ENCODE results near the gene LIPT2.

Gene LIPT2

GRCh38 chr11:74524978-74525377 is 31.5 kb upstream of the LIPT2 start:
- H3K36me3 ChIP-seq (replicated peaks; ENCODE audit: insufficient read depth, low read length) = no peaks in the 10 kb centered on the region
- no peaks in the 10 kb centered on the region for H3K4me1 ChIP-seq (ENCODE audit: low read length)
- TF ChIP-seq EZH2phosphoT487 (IDR thresholded peaks at IDR 0.05; ENCODE audit: low read length) = no peak
- no peak for TF ChIP-seq CTCF (IDR thresholded peaks at IDR 0.05; ENCODE audit: low read length)
- TF ChIP-seq EZH2 (optimal IDR thresholded peaks at IDR 0.05; ENCODE audit: low read depth, low read length) = no peak

GRCh38 chr11:74524501-74524900 is 31.0 kb upstream of the LIPT2 start:
- Histone ChIP-seq H3K9ac (ENCODE audit: low read length) (no peak overlapping the region), H2AFZ (ENCODE audit: low read length) (no peak overlapping the region), H3F3A (ENCODE audit: insufficient read depth, low read length) (no peaks in the 10 kb centered on the region), H3K27me3 (replicated peaks; ENCODE audit: insufficient read depth, low read length) (no peaks in the 10 kb centered on the region), H3K9me2 (replicated peaks; ENCODE audit: insufficient read depth, low read length) (no peaks in the 10 kb centered on the region), H3K9me3 (replicated peaks; ENCODE audit: insufficient read depth, low read length) (no peaks in the 10 kb centered on the region), H3K27ac (ENCODE audit: low read length) (no peak overlapping the region), H3K4me3 (ENCODE audit: low read length) (no peak overlapping the region), H3K79me2 (ENCODE audit: low read length) (no peaks in the 10 kb centered on the region), H4K20me1 (ENCODE audit: insufficient read depth, low read length) (no peaks in the 10 kb centered on the region), H3K4me2 (ENCODE audit: low read depth, low read length) (no peak overlapping the region), H3K36me3 (replicated peaks; ENCODE audit: insufficient read depth, low read length) (no peaks in the 10 kb centered on the region), H3K4me1 (ENCODE audit: low read length) (no peaks in the 10 kb centered on the region)
- TF ChIP-seq CTCF (IDR thresholded peaks at IDR 0.05; ENCODE audit: low read length) = no peak
- no peak for TF ChIP-seq EZH2phosphoT487 (IDR thresholded peaks at IDR 0.05; ENCODE audit: low read length)
- TF ChIP-seq EZH2 (optimal IDR thresholded peaks at IDR 0.05; ENCODE audit: low read depth, low read length) = no peak
- no peak for DNase-seq

More at GRCh38 chr11:74524978-74525377, 31.5 kb upstream of the LIPT2 start:
- Histone ChIP-seq H3K27me3 (replicated peaks; ENCODE audit: insufficient read depth, low read length) (no peaks in the 10 kb centered on the region), H3K9me3 (replicated peaks; ENCODE audit: insufficient read depth, low read length) (no peaks in the 10 kb centered on the region), H3K4me3 (ENCODE audit: low read length) (no peak overlapping the region), H3K9ac (ENCODE audit: low read length) (no peak overlapping the region), H3K27ac (ENCODE audit: low read length) (no peak overlapping the region), H3F3A (ENCODE audit: insufficient read depth, low read length) (no peaks in the 10 kb centered on the region), H2AFZ (ENCODE audit: low read length) (no peak overlapping the region), H3K9me2 (replicated peaks; ENCODE audit: insufficient read depth, low read length) (no peaks in the 10 kb centered on the region), H3K4me2 (ENCODE audit: low read depth, low read length) (no peak overlapping the region), H4K20me1 (ENCODE audit: insufficient read depth, low read length) (no peaks in the 10 kb centered on the region), H3K79me2 (ENCODE audit: low read length) (no peaks in the 10 kb centered on the region)
- no peak for DNase-seq

DNA sequence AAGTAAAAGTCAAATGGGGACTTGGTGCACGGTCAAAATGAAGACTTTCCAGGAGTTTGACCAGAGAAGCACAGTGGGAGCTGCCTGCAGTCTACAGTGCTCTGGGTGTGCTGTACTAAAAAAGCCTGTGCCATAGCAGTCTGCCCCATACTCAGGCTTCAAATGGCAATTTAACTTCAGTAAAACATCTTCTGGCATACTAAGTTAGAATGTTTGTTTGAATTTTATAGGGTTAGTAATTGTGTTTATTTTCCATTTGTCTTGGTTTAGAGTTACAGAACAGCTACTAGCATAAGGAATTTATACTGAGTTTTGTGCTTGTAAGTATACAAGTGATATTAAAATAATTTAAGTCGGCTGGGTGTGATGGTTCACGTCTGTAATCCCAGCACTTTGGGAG is 29.3 kb upstream of the LIPT2 start:
- no peaks in the 10 kb centered on the region for H3K4me1 ChIP-seq (ENCODE audit: low read length)
- H3K27ac ChIP-seq (ENCODE audit: low read length) = no peak overlapping the region
- H3K4me2 ChIP-seq (ENCODE audit: low read depth, low read length) = no peak overlapping the region
- no peak for DNase-seq
- no peak overlapping the region for H3K4me3 ChIP-seq (ENCODE audit: low read length)
- no peaks in the 10 kb centered on the region for H3K9me2 ChIP-seq (replicated peaks; ENCODE audit: insufficient read depth, low read length)
- TF ChIP-seq EZH2phosphoT487 (IDR thresholded peaks at IDR 0.05; ENCODE audit: low read length) (no peak), CTCF (IDR thresholded peaks at IDR 0.05; ENCODE audit: low read length) (no peak), EZH2 (optimal IDR thresholded peaks at IDR 0.05; ENCODE audit: low read depth, low read length) (no peak)
- H2AFZ ChIP-seq (ENCODE audit: low read length) = no peak overlapping the region
- no peaks in the 10 kb centered on the region for H3K9me3 ChIP-seq (replicated peaks; ENCODE audit: insufficient read depth, low read length)
- no peaks in the 10 kb centered on the region for H4K20me1 ChIP-seq (ENCODE audit: insufficient read depth, low read length)
- H3K36me3 ChIP-seq (replicated peaks; ENCODE audit: insufficient read depth, low read length) = no peaks in the 10 kb centered on the region
- no peaks in the 10 kb centered on the region for H3K27me3 ChIP-seq (replicated peaks; ENCODE audit: insufficient read depth, low read length)
- H3K79me2 ChIP-seq (ENCODE audit: low read length) = no peaks in the 10 kb centered on the region
- H3F3A ChIP-seq (ENCODE audit: insufficient read depth, low read length) = no peaks in the 10 kb centered on the region
- H3K9ac ChIP-seq (ENCODE audit: low read length) = no peak overlapping the region
